ENCODE results near the gene FAM151B. TPM values are rescaled to one million over a fixed set of nuclear protein-coding genes. Genes with fewer than 3 reads are reported as not detected.

The FAM151B gene
- total RNA-seq, 2 donors from 2014 or later: 3.9 to 7.4 TPM

DNA sequence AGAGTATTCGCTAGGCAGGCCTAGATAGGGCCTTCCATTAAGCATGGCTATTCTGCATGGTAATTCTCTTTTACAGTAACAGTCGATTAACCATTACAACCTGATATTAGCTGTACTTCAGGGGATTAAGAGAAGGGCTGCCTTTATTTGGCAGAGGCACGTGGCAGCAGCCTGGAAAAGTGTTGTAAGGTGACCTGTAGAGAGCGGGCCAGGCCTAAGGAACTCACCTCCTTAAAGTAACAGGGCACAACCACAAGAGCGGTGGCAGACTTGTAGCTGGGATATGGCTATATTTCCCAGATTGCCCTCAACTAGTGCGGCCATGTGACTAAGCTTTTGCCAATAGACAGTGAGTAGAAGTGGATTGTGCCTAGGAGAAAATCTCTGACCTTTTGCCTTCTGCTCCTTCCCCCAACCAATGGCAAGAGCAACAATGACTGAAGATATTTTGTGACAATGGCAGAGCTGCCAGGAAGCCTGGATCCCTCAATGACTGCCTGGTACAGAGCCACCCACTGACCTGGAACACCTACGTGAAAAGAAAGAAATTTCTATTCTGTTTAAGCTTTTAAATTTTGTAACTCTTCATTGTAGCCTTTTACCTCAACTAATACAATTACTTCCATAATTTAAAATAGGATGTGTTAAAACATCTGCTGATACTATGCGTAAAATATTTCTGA lies 101.1 kb downstream of the FAM151B start:
- no peak for ATAC-seq (ENCODE audit: insufficient number of reproducible peaks, low FRiP score, low read depth)
- H3K4me3 ChIP-seq: no peak overlapping the region
- no peaks in the 10 kb centered on the region for H3K27me3 ChIP-seq (replicated peaks; ENCODE audit: insufficient read depth)
- TF ChIP-seq, protein P1, sequence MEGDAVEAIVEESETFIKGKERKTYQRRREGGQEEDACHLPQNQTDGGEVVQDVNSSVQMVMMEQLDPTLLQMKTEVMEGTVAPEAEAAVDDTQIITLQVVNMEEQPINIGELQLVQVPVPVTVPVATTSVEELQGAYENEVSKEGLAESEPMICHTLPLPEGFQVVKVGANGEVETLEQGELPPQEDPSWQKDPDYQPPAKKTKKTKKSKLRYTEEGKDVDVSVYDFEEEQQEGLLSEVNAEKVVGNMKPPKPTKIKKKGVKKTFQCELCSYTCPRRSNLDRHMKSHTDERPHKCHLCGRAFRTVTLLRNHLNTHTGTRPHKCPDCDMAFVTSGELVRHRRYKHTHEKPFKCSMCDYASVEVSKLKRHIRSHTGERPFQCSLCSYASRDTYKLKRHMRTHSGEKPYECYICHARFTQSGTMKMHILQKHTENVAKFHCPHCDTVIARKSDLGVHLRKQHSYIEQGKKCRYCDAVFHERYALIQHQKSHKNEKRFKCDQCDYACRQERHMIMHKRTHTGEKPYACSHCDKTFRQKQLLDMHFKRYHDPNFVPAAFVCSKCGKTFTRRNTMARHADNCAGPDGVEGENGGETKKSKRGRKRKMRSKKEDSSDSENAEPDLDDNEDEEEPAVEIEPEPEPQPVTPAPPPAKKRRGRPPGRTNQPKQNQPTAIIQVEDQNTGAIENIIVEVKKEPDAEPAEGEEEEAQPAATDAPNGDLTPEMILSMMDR (IDR thresholded peaks at IDR 0.05): no peak
- H3K4me1 ChIP-seq (ENCODE audit: control insufficient read depth in 1 of 2, low read depth in 2 of 2): no peaks in the 10 kb centered on the region
- no peak overlapping the region for H3K27ac ChIP-seq
- no peak for DNase-seq (ENCODE audit: low spot score)
- no peaks in the 10 kb centered on the region for H3K36me3 ChIP-seq
- no peaks in the 10 kb centered on the region for H3K9me3 ChIP-seq

DNA sequence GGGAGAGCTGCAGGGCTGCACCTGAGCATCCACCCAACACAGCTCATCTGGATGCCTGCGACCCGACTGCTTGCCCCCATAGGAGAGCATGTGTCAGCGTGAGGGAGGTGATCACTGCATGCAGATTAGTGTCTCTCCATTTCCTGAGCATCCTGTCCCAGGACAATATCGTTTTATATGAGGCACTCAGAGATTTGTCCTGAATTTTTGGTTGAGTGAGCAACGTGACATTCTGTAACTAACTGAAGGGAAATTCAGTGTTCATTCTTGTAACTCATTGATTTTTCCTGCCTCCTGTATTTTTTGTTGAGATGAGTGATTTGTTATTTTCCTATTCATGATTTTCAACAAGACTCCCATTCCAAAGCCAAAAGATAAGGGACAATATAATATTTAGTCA lies 102.9 kb downstream of the FAM151B start:
- no peak overlapping the region for H3K27ac ChIP-seq
- DNase-seq (ENCODE audit: low spot score) (no peak), ATAC-seq (ENCODE audit: insufficient number of reproducible peaks, low FRiP score, low read depth) (no peak)
- H3K27me3 ChIP-seq (replicated peaks; ENCODE audit: insufficient read depth): no peaks in the 10 kb centered on the region
- TF ChIP-seq, protein P1 (IDR thresholded peaks at IDR 0.05): no peak
- H3K4me1 ChIP-seq (ENCODE audit: control insufficient read depth in 1 of 2, low read depth in 2 of 2): no peaks in the 10 kb centered on the region
- H3K36me3 ChIP-seq: no peaks in the 10 kb centered on the region
- no peak overlapping the region for H3K4me3 ChIP-seq
- no peaks in the 10 kb centered on the region for H3K9me3 ChIP-seq

- H3K36me3 ChIP-seq: no peaks in the 10 kb centered on the region
- no peak for ATAC-seq (ENCODE audit: insufficient number of reproducible peaks, low FRiP score, low read depth)
- no peaks in the 10 kb centered on the region for H3K4me1 ChIP-seq (ENCODE audit: control insufficient read depth in 1 of 2, low read depth in 2 of 2)
- no peaks in the 10 kb centered on the region for H3K27me3 ChIP-seq (replicated peaks; ENCODE audit: insufficient read depth)
- H3K9me3 ChIP-seq: no peaks in the 10 kb centered on the region
- H3K4me3 ChIP-seq: no peak overlapping the region
- no peak for DNase-seq (ENCODE audit: low spot score)
- TF ChIP-seq, protein P1 (IDR thresholded peaks at IDR 0.05): no peak
- no peak overlapping the region for H3K27ac ChIP-seq
These were observed 103.5 kb downstream of the FAM151B start for GRCh38 chr5:80591352-80591751.

DNA sequence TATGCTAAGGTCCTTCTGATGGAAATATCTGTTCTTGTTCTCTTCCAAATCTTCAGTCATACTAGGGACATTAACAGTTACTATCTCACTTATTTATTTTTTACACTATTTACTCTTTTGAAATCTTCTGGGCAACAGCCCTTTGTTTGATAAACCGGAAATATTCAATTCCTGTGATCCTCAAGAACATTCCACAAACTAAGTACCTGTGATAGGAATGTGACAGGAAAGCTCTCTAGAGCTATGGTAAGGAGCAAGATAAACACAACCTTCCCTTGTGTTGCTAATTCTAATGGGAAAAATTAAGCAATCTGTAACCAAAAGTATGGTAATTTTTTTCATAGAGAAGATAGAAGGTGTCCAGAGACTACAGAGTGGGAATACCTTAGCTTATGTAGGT lies 104.2 kb downstream of the FAM151B start:
- DNase-seq (ENCODE audit: low spot score) (no peak), ATAC-seq (ENCODE audit: insufficient number of reproducible peaks, low FRiP score, low read depth) (no peak)
- H3K36me3 ChIP-seq: no peaks in the 10 kb centered on the region
- no peaks in the 10 kb centered on the region for H3K9me3 ChIP-seq
- H3K27me3 ChIP-seq (replicated peaks; ENCODE audit: insufficient read depth): no peaks in the 10 kb centered on the region
- no peaks in the 10 kb centered on the region for H3K4me1 ChIP-seq (ENCODE audit: control insufficient read depth in 1 of 2, low read depth in 2 of 2)
- H3K27ac ChIP-seq: no peak overlapping the region
- no peak overlapping the region for H3K4me3 ChIP-seq
- TF ChIP-seq, protein P1 (IDR thresholded peaks at IDR 0.05): no peak

Other genes with a start within 250 kb of the FAM151B start
- 10 to 100 TPM; 12.8 to 13.9 TPM for gene SERINC5, start 232.1 kb upstream of the FAM151B start, total RNA-seq
- not detected for gene SPZ1, start 168.1 kb upstream of the FAM151B start, total RNA-seq
- 10 to 100 TPM; 29.0 to 36.8 TPM for gene ZFYVE16, start 80.0 kb upstream of the FAM151B start, total RNA-seq
- not detected for gene ANKRD34B, start 82.2 kb downstream of the FAM151B start, total RNA-seq
- gene MSH3, start 166.6 kb downstream of the FAM151B start, total RNA-seq: 10 to 100 TPM; 12.3 to 12.9 TPM
- gene DHFR, start 166.9 kb downstream of the FAM151B start, total RNA-seq: 10 to 100 TPM in 1 of 2 donors, 1 to 10 TPM in 1; 9.9 to 11.9 TPM

Data from thoracic aorta (tissue), 2 donors.